ENCODE data around the gene CTNNA1. TPM values are rescaled to one million over a fixed set of nuclear protein-coding genes. Genes with fewer than 3 reads are reported as not detected.

Gene CTNNA1
- polyA plus RNA-seq, 1 of the 3 experiments (the other 2 are of a cell fraction): 130 TPM

DNA sequence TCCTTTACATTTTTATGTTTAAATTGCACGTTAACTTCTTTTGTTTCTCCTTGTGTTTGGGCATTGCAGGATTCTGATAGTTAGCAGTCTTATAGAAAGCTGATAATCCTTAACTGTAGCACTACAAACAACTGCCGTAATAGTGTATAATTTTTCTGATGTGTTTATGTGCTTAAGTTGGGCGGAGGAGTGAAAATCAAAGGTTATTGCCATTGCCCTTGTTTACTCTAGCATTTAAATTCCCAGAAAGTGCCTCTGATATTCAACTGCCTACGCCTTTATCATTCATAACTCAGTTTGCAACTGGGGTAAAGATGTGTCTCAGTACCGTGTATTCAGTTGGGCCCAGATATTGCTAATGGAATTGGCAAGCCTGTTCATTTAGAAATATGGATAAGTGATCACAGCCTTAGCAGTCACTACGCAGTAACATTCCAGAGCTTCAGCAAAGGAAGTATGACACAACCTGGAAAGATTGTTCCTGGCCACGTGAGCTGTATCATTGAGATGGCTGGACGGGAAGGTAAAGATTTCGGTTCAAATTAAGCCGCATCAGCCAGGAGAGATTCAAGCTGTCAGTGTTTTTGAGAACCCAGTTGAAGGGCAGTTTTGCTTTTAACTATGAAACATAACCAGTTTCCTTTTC, 150.0 kb downstream of the CTNNA1 start:
- WGBS (ENCODE audit: low lambda C conversion rate): 63% methylated on average over 10 of the region's 10 CpGs

More for the DNA sequence above, 150.0 kb downstream of the CTNNA1 start:
- H3K36me3 ChIP-seq (replicated peaks in 1 of 2; ENCODE audit: control insufficient read depth in 1 of 2, insufficient read depth in 2 of 2, low read length in 1 of 2): peaks cover 16 to 49% of the 10 kb centered on the region in 2 experiments
- ChIA-PET CTCF (no interaction called here), POLR2A (no interaction called here)
- H3K27ac ChIP-seq (ENCODE audit: low read depth in 2 of 2, low read length in 1 of 2): peak overlapping the region in 1 of 2 experiments; percentile 56; a peak in 3 of 4 replicates
- H2AFZ ChIP-seq (ENCODE audit: low read depth): no peak overlapping the region
- H3K79me2 ChIP-seq (ENCODE audit: insufficient read depth): peaks cover 26% of the 10 kb centered on the region; the same call in 1 of the 2 replicates
- no peaks in the 10 kb centered on the region for H3K9me3 ChIP-seq
- H3K9ac ChIP-seq: no peak overlapping the region
- peaks cover 0 to 41% of the 10 kb centered on the region in 2 experiments; a peak in 2 of 4 replicates for H3K4me1 ChIP-seq (ENCODE audit: control insufficient read depth in 1 of 2, insufficient read depth in 2 of 2, low read depth in 1 of 2, low read length in 1 of 2)
- DNase-seq: no peak
- peak overlapping the region; percentile 26; the same call in 1 of the 2 replicates for H3K4me2 ChIP-seq
- H3F3A ChIP-seq (replicated peaks; ENCODE audit: insufficient read depth): peaks cover 29% of the 10 kb centered on the region
- TF ChIP-seq EP300 (IDR thresholded peaks at IDR 0.05; ENCODE audit: borderline replicate concordance in 1 of 2, low read depth in 1 of 2, low read length in 1 of 2) (0 out of 4 replicates have a peak, but pooled peaks of 1 of the 2 experiments have one; percentile 41), TEAD4 (IDR thresholded peaks at IDR 0.05; ENCODE audit: borderline replicate concordance, insufficient read depth) (no peak), FOXM1 (IDR thresholded peaks at IDR 0.05; ENCODE audit: low read depth) (no peak), JUND (IDR thresholded peaks at IDR 0.05) (peak; percentile 68), RFX5 (IDR thresholded peaks at IDR 0.05; ENCODE audit: low read length) (no peak), RXRA (IDR thresholded peaks at IDR 0.05; ENCODE audit: borderline replicate concordance, low read depth) (peak; percentile 32; the same call in 1 of the 2 replicates), MXI1 (IDR thresholded peaks at IDR 0.05; ENCODE audit: low read depth, low read length) (no peak), FOSL2 (IDR thresholded peaks at IDR 0.05; ENCODE audit: borderline replicate concordance, low read depth) (peak; percentile 56; the same call in 1 of the 2 replicates), FOXJ3 (CRISPR knock-in tag; IDR thresholded peaks at IDR 0.05) (no peak), POLR2AphosphoS5 (IDR thresholded peaks at IDR 0.05; ENCODE audit: low read depth, low read length) (0 out of 2 replicates have a peak, but pooled peaks have one; percentile 18), TCF12 (IDR thresholded peaks at IDR 0.05) (peak; percentile 67)
- TF ChIP-seq, protein P1, sequence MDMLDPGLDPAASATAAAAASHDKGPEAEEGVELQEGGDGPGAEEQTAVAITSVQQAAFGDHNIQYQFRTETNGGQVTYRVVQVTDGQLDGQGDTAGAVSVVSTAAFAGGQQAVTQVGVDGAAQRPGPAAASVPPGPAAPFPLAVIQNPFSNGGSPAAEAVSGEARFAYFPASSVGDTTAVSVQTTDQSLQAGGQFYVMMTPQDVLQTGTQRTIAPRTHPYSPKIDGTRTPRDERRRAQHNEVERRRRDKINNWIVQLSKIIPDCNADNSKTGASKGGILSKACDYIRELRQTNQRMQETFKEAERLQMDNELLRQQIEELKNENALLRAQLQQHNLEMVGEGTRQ (IDR thresholded peaks at IDR 0.05; ENCODE audit: borderline replicate concordance, low read depth, low read length): no peak
- TF ChIP-seq, protein P2, sequence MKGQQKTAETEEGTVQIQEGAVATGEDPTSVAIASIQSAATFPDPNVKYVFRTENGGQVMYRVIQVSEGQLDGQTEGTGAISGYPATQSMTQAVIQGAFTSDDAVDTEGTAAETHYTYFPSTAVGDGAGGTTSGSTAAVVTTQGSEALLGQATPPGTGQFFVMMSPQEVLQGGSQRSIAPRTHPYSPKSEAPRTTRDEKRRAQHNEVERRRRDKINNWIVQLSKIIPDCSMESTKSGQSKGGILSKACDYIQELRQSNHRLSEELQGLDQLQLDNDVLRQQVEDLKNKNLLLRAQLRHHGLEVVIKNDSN (IDR thresholded peaks at IDR 0.05; ENCODE audit: borderline replicate concordance, low read depth): peak; percentile 81
- TF ChIP-seq, protein P3, sequence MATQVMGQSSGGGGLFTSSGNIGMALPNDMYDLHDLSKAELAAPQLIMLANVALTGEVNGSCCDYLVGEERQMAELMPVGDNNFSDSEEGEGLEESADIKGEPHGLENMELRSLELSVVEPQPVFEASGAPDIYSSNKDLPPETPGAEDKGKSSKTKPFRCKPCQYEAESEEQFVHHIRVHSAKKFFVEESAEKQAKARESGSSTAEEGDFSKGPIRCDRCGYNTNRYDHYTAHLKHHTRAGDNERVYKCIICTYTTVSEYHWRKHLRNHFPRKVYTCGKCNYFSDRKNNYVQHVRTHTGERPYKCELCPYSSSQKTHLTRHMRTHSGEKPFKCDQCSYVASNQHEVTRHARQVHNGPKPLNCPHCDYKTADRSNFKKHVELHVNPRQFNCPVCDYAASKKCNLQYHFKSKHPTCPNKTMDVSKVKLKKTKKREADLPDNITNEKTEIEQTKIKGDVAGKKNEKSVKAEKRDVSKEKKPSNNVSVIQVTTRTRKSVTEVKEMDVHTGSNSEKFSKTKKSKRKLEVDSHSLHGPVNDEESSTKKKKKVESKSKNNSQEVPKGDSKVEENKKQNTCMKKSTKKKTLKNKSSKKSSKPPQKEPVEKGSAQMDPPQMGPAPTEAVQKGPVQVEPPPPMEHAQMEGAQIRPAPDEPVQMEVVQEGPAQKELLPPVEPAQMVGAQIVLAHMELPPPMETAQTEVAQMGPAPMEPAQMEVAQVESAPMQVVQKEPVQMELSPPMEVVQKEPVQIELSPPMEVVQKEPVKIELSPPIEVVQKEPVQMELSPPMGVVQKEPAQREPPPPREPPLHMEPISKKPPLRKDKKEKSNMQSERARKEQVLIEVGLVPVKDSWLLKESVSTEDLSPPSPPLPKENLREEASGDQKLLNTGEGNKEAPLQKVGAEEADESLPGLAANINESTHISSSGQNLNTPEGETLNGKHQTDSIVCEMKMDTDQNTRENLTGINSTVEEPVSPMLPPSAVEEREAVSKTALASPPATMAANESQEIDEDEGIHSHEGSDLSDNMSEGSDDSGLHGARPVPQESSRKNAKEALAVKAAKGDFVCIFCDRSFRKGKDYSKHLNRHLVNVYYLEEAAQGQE (IDR thresholded peaks at IDR 0.05; ENCODE audit: low read depth, low read length): no peak
- TF ChIP-seq, protein P4, sequence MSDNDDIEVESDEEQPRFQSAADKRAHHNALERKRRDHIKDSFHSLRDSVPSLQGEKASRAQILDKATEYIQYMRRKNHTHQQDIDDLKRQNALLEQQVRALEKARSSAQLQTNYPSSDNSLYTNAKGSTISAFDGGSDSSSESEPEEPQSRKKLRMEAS (IDR thresholded peaks at IDR 0.05; ENCODE audit: low read depth): peak; percentile 62
- TF ChIP-seq, protein P5, sequence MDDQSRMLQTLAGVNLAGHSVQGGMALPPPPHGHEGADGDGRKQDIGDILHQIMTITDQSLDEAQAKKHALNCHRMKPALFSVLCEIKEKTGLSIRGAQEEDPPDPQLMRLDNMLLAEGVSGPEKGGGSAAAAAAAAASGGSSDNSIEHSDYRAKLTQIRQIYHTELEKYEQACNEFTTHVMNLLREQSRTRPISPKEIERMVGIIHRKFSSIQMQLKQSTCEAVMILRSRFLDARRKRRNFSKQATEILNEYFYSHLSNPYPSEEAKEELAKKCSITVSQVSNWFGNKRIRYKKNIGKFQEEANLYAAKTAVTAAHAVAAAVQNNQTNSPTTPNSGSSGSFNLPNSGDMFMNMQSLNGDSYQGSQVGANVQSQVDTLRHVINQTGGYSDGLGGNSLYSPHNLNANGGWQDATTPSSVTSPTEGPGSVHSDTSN (IDR thresholded peaks at IDR 0.05): peak; percentile 60
- TF ChIP-seq, protein P6, sequence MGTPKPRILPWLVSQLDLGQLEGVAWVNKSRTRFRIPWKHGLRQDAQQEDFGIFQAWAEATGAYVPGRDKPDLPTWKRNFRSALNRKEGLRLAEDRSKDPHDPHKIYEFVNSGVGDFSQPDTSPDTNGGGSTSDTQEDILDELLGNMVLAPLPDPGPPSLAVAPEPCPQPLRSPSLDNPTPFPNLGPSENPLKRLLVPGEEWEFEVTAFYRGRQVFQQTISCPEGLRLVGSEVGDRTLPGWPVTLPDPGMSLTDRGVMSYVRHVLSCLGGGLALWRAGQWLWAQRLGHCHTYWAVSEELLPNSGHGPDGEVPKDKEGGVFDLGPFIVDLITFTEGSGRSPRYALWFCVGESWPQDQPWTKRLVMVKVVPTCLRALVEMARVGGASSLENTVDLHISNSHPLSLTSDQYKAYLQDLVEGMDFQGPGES (IDR thresholded peaks at IDR 0.05; ENCODE audit: low read depth, low read length): no peak
- H4K20me1 ChIP-seq (ENCODE audit: insufficient read depth): no peaks in the 10 kb centered on the region; the same call in 1 of the 2 replicates
- no peaks in the 10 kb centered on the region for H3K9me2 ChIP-seq
- no peak overlapping the region for H3K4me3 ChIP-seq (ENCODE audit: low read depth in 2 of 2, low read length in 1 of 2)
- no peaks in the 10 kb centered on the region for H3K27me3 ChIP-seq (ENCODE audit: insufficient read depth)

All from SK-N-SH (cell line).